Liver (tissue), 9 donors: ENCODE measurements around the gene THAP9. TPM values are rescaled to one million over a fixed set of nuclear protein-coding genes. Genes with fewer than 3 reads are reported as not detected.

ENCODE experiments used
- DNase-seq: peaks from one replicate; pipeline ENCODE4 v3.0.0-alpha.2; 2017; ENCODE audit warnings: low spot score
- H3K27ac ChIP-seq, 2 donors: one replicate each; pipeline ENCODE4 v1.7.0; 2013; ENCODE audit warnings: inconsistent platforms in 2 of 2, low read length in 2 of 2, control low read depth in 1 of 2, low read depth in 1 of 2, mild to moderate bottlenecking in 1 of 2
- H3K27me3 ChIP-seq, 4 donors: one replicate each; pipeline versions ENCODE4 v1.6.1 to v1.7.0; 2013; ENCODE audit warnings: low read length in 3 of 4, inconsistent platforms in 1 of 4, mild to moderate bottlenecking in 1 of 4, moderate library complexity in 1 of 4; ENCODE audit not compliant: control insufficient read depth in 4 of 4, insufficient read depth in 4 of 4
- H3K36me3 ChIP-seq, 4 donors: one replicate each; pipeline versions ENCODE4 v1.6.1 to v1.7.0; 2013; ENCODE audit warnings: low read length in 3 of 4, mild to moderate bottlenecking in 3 of 4, low read depth in 1 of 4, moderate library complexity in 1 of 4; ENCODE audit not compliant: control insufficient read depth in 4 of 4, insufficient read depth in 3 of 4
- H3K4me1 ChIP-seq, 4 donors: one replicate each; pipeline versions ENCODE4 v1.6.1 to v1.7.0; 2013; ENCODE audit warnings: low read length in 3 of 4, mild to moderate bottlenecking in 3 of 4, moderate library complexity in 1 of 4; ENCODE audit not compliant: control insufficient read depth in 4 of 4, insufficient read depth in 4 of 4
- H3K4me3 ChIP-seq, 3 donors: one replicate each; pipeline versions ENCODE4 v1.6.1 to v1.7.0; 2013; ENCODE audit warnings: low read length in 3 of 3, control low read depth in 1 of 3, low read depth in 1 of 3, mild to moderate bottlenecking in 1 of 3
- H3K9ac ChIP-seq, 2 donors: one replicate each; pipeline ENCODE4 v1.7.0; 2013; ENCODE audit warnings: low read length in 2 of 2, mild to moderate bottlenecking in 2 of 2, moderate library complexity in 2 of 2, control low read depth in 1 of 2, low read depth in 1 of 2
- H3K9me3 ChIP-seq, 4 donors: one replicate each; pipeline versions ENCODE4 v1.6.1 to v1.7.0; 2013; ENCODE audit warnings: low read length in 3 of 4; ENCODE audit not compliant: control insufficient read depth in 4 of 4
- EGR1 ChIP-seq, 2 donors: IDR thresholded peaks; 2 replicates each; pipeline ENCODE4 v1.6.1; 2016 to 2018; ENCODE audit warnings: antibody characterized with exemption in 2 of 2, low read depth in 2 of 2
- FOXA1 ChIP-seq: IDR thresholded peaks from 2 replicates; pipeline ENCODE4 v1.6.1; 2016; ENCODE audit warnings: antibody characterized with exemption
- FOXA2 ChIP-seq: IDR thresholded peaks from 2 replicates; pipeline ENCODE4 v1.6.1; 2016; ENCODE audit warnings: antibody characterized with exemption
- GABPA ChIP-seq, 2 donors: IDR thresholded peaks in 1 of 2; conservative IDR thresholded peaks in 1 of 2; 2 replicates each; pipeline ENCODE4 v1.6.1; 2016; ENCODE audit warnings: antibody characterized with exemption in 2 of 2, mild to moderate bottlenecking in 1 of 2, moderate library complexity in 1 of 2
- HNF4A ChIP-seq, 2 donors: conservative IDR thresholded peaks; 2 replicates each; pipeline ENCODE4 v1.6.1; 2016; ENCODE audit warnings: antibody characterized with exemption in 2 of 2, mild to moderate bottlenecking in 2 of 2
- HNF4G ChIP-seq: IDR thresholded peaks from 2 replicates; pipeline ENCODE4 v1.6.1; 2016; ENCODE audit warnings: antibody characterized with exemption
- JUND ChIP-seq, 2 donors: IDR thresholded peaks; 2 replicates each; pipeline ENCODE4 v1.6.1; 2016; ENCODE audit warnings: antibody characterized with exemption in 2 of 2
- NR2F2 ChIP-seq: IDR thresholded peaks from 2 replicates; pipeline ENCODE4 v1.6.1; 2016; ENCODE audit warnings: antibody characterized with exemption
- RAD21 ChIP-seq, 2 donors: IDR thresholded peaks; 2 replicates each; pipeline ENCODE4 v1.6.1; 2016; ENCODE audit warnings: antibody characterized with exemption in 2 of 2, mild to moderate bottlenecking in 2 of 2
- RXRA ChIP-seq, 2 donors: IDR thresholded peaks; 2 replicates each; pipeline ENCODE4 v1.6.1; 2017 to 2018; ENCODE audit warnings: antibody characterized with exemption in 2 of 2, mild to moderate bottlenecking in 1 of 2
- SP1 ChIP-seq: IDR thresholded peaks from 2 replicates; pipeline ENCODE4 v1.6.1; 2018; ENCODE audit warnings: antibody characterized with exemption, mild to moderate bottlenecking
- TAF1 ChIP-seq: conservative IDR thresholded peaks from 2 replicates; pipeline ENCODE4 v1.6.1; 2016; ENCODE audit warnings: antibody characterized with exemption, mild to moderate bottlenecking
- YY1 ChIP-seq: IDR thresholded peaks from 2 replicates; pipeline ENCODE4 v1.6.1; 2016; ENCODE audit warnings: antibody characterized with exemption, mild to moderate bottlenecking
- WGBS: extraction: QIAGEN DNeasy Blood & Tissue Kit; methylation state at CpG from one replicate; pipeline ENCODE4 v1.1.7; 2013; 5-methylcytosine and 5-hydroxymethylcytosine counted together
- polyA plus RNA-seq, 2 donors: library from polyadenylated mRNA; stranded (reverse) in 1 of 2; unstranded in 1 of 2; fragments of 200-250 nt in 1 of 2; fragments of >200 nt in 1 of 2; fragmentation: Nextera tagmentation in 1 of 2; extraction: Ambion mirVana in 1 of 2; gene quantifications; one replicate each; pipeline versions ENCODE4 v1.2.1 to v1.2.3, GENCODE V29; 2013 to 2015
- total RNA-seq, 2 donors: library from RNA; depleted of rRNA; stranded (reverse); fragments of >200 nt; gene quantifications; one replicate each; pipeline ENCODE4 v1.2.3, GENCODE V29; 2014
- TF ChIP-seq, protein P1 (sequence below): fragments of 150-350 bp; IDR thresholded peaks from 2 replicates; pipeline ENCODE4 v1.5.1; 2017; ENCODE audit warnings: improper control_type of control experiment, low read depth, low read length; ENCODE audit not compliant: missing input control
- TF ChIP-seq, protein P2 (sequence below): IDR thresholded peaks from 2 replicates; pipeline ENCODE4 v1.6.1; 2016; ENCODE audit warnings: antibody characterized with exemption, mild to moderate bottlenecking
- TF ChIP-seq, protein P3 (sequence below): IDR thresholded peaks from 2 replicates; pipeline ENCODE4 v1.6.1; 2016; ENCODE audit warnings: antibody characterized with exemption
- TF ChIP-seq, protein P4 (sequence below): IDR thresholded peaks from 2 replicates; pipeline ENCODE4 v1.6.1; 2016; ENCODE audit warnings: antibody characterized with exemption
- TF ChIP-seq, protein P5 (sequence below): IDR thresholded peaks from 2 replicates; pipeline ENCODE4 v1.6.1; 2016; ENCODE audit warnings: antibody characterized with exemption
- donor health status: healthy.
- donor health status: healthy.
- donor health status: healthy.
- donor health status: healthy.
- donor health status: healthy.

Gene THAP9
- total and polyA plus RNA-seq, 4 donors: 1.1 to 5.9 (median 3.4) TPM

DNA sequence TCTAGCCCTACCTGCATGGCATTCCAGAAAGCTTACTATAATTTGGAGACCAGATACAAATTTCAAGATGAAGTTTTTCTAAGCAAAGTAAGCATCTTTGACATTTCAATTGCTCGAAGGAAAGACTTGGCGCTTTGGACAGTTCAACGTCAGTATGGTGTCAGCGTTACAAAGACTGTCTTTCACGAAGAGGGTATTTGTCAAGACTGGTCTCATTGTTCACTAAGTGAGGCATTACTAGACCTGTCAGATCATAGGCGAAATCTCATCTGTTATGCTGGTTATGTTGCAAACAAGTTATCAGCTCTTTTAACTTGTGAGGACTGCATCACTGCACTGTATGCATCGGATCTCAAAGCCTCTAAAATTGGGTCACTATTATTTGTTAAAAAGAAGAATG, 17.6 kb downstream of the THAP9 start:
- no peaks in the 10 kb centered on the region for H3K27me3 ChIP-seq
- H3K27ac ChIP-seq: no peak overlapping the region
- WGBS: 96% methylated on average over 7 of the region's 7 CpGs
- no peaks in the 10 kb centered on the region for H3K4me1 ChIP-seq
- no peak overlapping the region for H3K9ac ChIP-seq
- DNase-seq: no peak
- H3K36me3 ChIP-seq: peaks cover 2 to 16% (median 6%) of the 10 kb centered on the region in 4 donors
- H3K4me3 ChIP-seq: no peak overlapping the region
- no peaks in the 10 kb centered on the region for H3K9me3 ChIP-seq
- TF ChIP-seq EGR1 (IDR thresholded peaks at IDR 0.05; ENCODE audit: low read depth in 2 of 2) (no peak), YY1 (no peak), RXRA (IDR thresholded peaks at IDR 0.05) (no peak), JUND (IDR thresholded peaks at IDR 0.05) (no peak), FOXA2 (no peak)
- TF ChIP-seq, protein P1, sequence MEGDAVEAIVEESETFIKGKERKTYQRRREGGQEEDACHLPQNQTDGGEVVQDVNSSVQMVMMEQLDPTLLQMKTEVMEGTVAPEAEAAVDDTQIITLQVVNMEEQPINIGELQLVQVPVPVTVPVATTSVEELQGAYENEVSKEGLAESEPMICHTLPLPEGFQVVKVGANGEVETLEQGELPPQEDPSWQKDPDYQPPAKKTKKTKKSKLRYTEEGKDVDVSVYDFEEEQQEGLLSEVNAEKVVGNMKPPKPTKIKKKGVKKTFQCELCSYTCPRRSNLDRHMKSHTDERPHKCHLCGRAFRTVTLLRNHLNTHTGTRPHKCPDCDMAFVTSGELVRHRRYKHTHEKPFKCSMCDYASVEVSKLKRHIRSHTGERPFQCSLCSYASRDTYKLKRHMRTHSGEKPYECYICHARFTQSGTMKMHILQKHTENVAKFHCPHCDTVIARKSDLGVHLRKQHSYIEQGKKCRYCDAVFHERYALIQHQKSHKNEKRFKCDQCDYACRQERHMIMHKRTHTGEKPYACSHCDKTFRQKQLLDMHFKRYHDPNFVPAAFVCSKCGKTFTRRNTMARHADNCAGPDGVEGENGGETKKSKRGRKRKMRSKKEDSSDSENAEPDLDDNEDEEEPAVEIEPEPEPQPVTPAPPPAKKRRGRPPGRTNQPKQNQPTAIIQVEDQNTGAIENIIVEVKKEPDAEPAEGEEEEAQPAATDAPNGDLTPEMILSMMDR: no peak
- TF ChIP-seq, protein P2, sequence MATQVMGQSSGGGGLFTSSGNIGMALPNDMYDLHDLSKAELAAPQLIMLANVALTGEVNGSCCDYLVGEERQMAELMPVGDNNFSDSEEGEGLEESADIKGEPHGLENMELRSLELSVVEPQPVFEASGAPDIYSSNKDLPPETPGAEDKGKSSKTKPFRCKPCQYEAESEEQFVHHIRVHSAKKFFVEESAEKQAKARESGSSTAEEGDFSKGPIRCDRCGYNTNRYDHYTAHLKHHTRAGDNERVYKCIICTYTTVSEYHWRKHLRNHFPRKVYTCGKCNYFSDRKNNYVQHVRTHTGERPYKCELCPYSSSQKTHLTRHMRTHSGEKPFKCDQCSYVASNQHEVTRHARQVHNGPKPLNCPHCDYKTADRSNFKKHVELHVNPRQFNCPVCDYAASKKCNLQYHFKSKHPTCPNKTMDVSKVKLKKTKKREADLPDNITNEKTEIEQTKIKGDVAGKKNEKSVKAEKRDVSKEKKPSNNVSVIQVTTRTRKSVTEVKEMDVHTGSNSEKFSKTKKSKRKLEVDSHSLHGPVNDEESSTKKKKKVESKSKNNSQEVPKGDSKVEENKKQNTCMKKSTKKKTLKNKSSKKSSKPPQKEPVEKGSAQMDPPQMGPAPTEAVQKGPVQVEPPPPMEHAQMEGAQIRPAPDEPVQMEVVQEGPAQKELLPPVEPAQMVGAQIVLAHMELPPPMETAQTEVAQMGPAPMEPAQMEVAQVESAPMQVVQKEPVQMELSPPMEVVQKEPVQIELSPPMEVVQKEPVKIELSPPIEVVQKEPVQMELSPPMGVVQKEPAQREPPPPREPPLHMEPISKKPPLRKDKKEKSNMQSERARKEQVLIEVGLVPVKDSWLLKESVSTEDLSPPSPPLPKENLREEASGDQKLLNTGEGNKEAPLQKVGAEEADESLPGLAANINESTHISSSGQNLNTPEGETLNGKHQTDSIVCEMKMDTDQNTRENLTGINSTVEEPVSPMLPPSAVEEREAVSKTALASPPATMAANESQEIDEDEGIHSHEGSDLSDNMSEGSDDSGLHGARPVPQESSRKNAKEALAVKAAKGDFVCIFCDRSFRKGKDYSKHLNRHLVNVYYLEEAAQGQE: no peak

DNA sequence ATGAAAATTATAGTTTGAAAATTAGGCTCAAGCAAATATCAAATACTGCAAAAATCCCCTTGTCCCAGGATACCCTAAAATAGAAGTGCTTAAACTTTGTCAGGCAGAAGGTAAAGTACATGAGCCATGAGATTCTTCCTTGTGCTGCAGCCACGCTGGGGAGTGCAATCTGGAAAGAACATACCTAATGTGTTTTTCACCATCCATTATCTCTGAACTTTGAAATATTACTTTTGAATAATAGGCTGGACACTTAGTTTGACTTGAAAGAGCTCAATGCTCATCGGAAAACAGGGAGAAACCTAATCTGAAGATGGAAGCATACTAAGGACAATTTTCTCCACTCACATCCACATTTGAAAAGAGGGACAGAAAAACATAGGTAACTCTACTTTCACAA, 18.9 kb downstream of the THAP9 start:
- Histone ChIP-seq H3K27me3 (no peaks in the 10 kb centered on the region), H3K36me3 (peaks cover 0 to 16% (median 6%) of the 10 kb centered on the region in 4 donors), H3K9ac (no peak overlapping the region), H3K4me3 (no peak overlapping the region), H3K9me3 (no peaks in the 10 kb centered on the region), H3K27ac (no peak overlapping the region), H3K4me1 (no peaks in the 10 kb centered on the region)
- TF ChIP-seq FOXA1 (no peak), YY1 (no peak), EGR1 (IDR thresholded peaks at IDR 0.05; ENCODE audit: low read depth in 2 of 2) (no peak), GABPA (IDR thresholded peaks at IDR 0.05 in 1 of 2, conservative IDR thresholded peaks at IDR 0.05 in 1 of 2) (no peak), RXRA (IDR thresholded peaks at IDR 0.05) (no peak), TAF1 (no peak), JUND (IDR thresholded peaks at IDR 0.05) (no peak), FOXA2 (no peak), HNF4G (no peak), RAD21 (IDR thresholded peaks at IDR 0.05) (no peak), NR2F2 (no peak), SP1 (no peak), HNF4A (conservative IDR thresholded peaks at IDR 0.05) (no peak)
- TF ChIP-seq, protein P1: no peak
- TF ChIP-seq, protein P3, sequence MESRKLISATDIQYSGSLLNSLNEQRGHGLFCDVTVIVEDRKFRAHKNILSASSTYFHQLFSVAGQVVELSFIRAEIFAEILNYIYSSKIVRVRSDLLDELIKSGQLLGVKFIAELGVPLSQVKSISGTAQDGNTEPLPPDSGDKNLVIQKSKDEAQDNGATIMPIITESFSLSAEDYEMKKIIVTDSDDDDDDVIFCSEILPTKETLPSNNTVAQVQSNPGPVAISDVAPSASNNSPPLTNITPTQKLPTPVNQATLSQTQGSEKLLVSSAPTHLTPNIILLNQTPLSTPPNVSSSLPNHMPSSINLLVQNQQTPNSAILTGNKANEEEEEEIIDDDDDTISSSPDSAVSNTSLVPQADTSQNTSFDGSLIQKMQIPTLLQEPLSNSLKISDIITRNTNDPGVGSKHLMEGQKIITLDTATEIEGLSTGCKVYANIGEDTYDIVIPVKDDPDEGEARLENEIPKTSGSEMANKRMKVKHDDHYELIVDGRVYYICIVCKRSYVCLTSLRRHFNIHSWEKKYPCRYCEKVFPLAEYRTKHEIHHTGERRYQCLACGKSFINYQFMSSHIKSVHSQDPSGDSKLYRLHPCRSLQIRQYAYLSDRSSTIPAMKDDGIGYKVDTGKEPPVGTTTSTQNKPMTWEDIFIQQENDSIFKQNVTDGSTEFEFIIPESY: no peak
- TF ChIP-seq, protein P4, sequence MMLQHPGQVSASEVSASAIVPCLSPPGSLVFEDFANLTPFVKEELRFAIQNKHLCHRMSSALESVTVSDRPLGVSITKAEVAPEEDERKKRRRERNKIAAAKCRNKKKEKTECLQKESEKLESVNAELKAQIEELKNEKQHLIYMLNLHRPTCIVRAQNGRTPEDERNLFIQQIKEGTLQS: no peak
- TF ChIP-seq, protein P5, sequence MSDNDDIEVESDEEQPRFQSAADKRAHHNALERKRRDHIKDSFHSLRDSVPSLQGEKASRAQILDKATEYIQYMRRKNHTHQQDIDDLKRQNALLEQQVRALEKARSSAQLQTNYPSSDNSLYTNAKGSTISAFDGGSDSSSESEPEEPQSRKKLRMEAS: no peak
- TF ChIP-seq, protein P2: no peak
- no peak for DNase-seq
- WGBS: 95% methylated on average over 2 of the region's 2 CpGs
